CD4-positive, alpha-beta T cell (primary cell): Measurements from ENCODE around the gene FXYD3. TPM values are rescaled to one million over a fixed set of nuclear protein-coding genes. Genes with fewer than 3 reads are reported as not detected.

Source experiments
- ATAC-seq: fragments of 200-7000 bp; cut with Tn5 transposase; one replicate; pipeline ENCODE4 v1.10.0; 2022; ENCODE audit warnings: mild to moderate bottlenecking; ENCODE audit not compliant: poor library complexity
- CTCF ChIA-PET: fragments of 350-600 bp; sonication (Branson Sonifier 250); formaldehyde crosslinking; loops from one replicate; lab custom pipeline; 2021; ENCODE audit warnings: antibody characterized with exemption, inconsistent platforms; lab: Charles Lee
- POLR2A ChIA-PET: fragments of 350-600 bp; sonication (Branson Sonifier 250); formaldehyde crosslinking; loops from one replicate; lab custom pipeline; 2021; ENCODE audit warnings: antibody characterized with exemption, inconsistent platforms; lab: Charles Lee
- DNase-seq, 14 experiments: peaks; one replicate each; pipeline ENCODE4 v3.0.0-alpha.2; 2013 to 2020; ENCODE audit warnings: mixed read lengths in 2 of 14
- H3K27ac ChIP-seq, 2 donors: one replicate each; pipeline versions ENCODE4 v1.5.1 to v1.7.0; 2013; ENCODE audit warnings: low read length in 2 of 2, low read depth in 1 of 2, mild to moderate bottlenecking in 1 of 2
- H3K27me3 ChIP-seq, 2 experiments: 1 replicate in 1 of 2; 2 replicates in 1 of 2; pipeline versions ENCODE4 v1.6.1 to v1.7.0; 2013; ENCODE audit warnings: low read length in 2 of 2, control low read depth in 1 of 2, mild to moderate bottlenecking in 1 of 2, moderate library complexity in 1 of 2; ENCODE audit not compliant: insufficient read depth in 2 of 2, control insufficient read depth in 1 of 2
- H3K36me3 ChIP-seq: one replicate; pipeline ENCODE4 v1.6.1; 2013; ENCODE audit warnings: low read length, control low read depth; ENCODE audit not compliant: insufficient read depth
- H3K4me1 ChIP-seq: one replicate; pipeline ENCODE4 v1.6.1; 2013; ENCODE audit warnings: low read length, control low read depth; ENCODE audit not compliant: insufficient read depth
- H3K4me3 ChIP-seq: one replicate; pipeline ENCODE4 v1.5.1; 2013; ENCODE audit warnings: mild to moderate bottlenecking, low read length, moderate library complexity
- H3K9me3 ChIP-seq, 2 experiments: 1 replicate in 1 of 2; 2 replicates in 1 of 2; pipeline versions ENCODE4 v1.6.1 to v1.7.0; 2013; ENCODE audit warnings: low read length in 2 of 2, mild to moderate bottlenecking in 2 of 2, control low read depth in 1 of 2, moderate library complexity in 1 of 2; ENCODE audit not compliant: control insufficient read depth in 1 of 2, insufficient read depth in 1 of 2
- H3K27ac Mint-ChIP-seq: one replicate; pipeline ENCODE4 v1.8.0; 2020; ENCODE audit warnings: mixed read lengths
- H3K27me3 Mint-ChIP-seq: one replicate; pipeline ENCODE4 v1.8.0; 2021; ENCODE audit warnings: mixed read lengths
- H3K36me3 Mint-ChIP-seq: one replicate; pipeline ENCODE4 v1.8.0; 2021; ENCODE audit warnings: low read depth, mixed read lengths
- H3K4me1 Mint-ChIP-seq: one replicate; pipeline ENCODE4 v1.8.0; 2021; ENCODE audit warnings: low read depth, mixed read lengths
- H3K4me3 Mint-ChIP-seq: one replicate; pipeline ENCODE4 v1.8.0; 2020; ENCODE audit warnings: mild to moderate bottlenecking, mixed read lengths
- H3K9me3 Mint-ChIP-seq: one replicate; pipeline ENCODE4 v1.8.0; 2020; ENCODE audit warnings: mixed read lengths
- CTCF ChIP-seq: fragments of 200-600 bp; IDR thresholded peaks from one replicate; pipeline ENCODE4 v1.8.0; 2022; ENCODE audit warnings: antibody characterized with exemption, mild to moderate bottlenecking
- intact Hi-C, 2 experiments: fragments of 100-400 bp; cut with DNase I in 1 of 2; cut with micrococcal nuclease in 1 of 2; formaldehyde crosslinking; loops; one replicate each; pipeline versions ENCODE4 v1.15.1 to v1.9.0; 2023 to 2025; cut with DNase I, micrococcal nuclease
- total RNA-seq, 174 experiments: library from RNA in 2 of 174; stranded (reverse) in 2 of 174; gene quantifications; one replicate each; pipeline ENCODE4 v1.2.3 and lab custom pipeline; 2021 to 2026

Gene FXYD3
- total RNA-seq, 2 experiments from 2014 or later: not detected

GRCh38 chr19:35140962-35141836 is 25.6 kb downstream of the FXYD3 start:
- no peaks in the 10 kb centered on the region for H3K27me3 ChIP-seq
- TF ChIP-seq CTCF: no peak
- POLR2A ChIA-PET: interaction anchor here (0.7 to 3.4 kb wide), 14 partner anchors 13 to 321 kb away, joined by 3 to 38 read pairs (median 6); partner anchors contain the start of genes FXYD5 and USF2

GRCh38 chr19:35141837-35142605 is 26.4 kb downstream of the FXYD3 start:
- Mint-ChIP-seq H3K9me3 (no peaks in the 10 kb centered on the region), H3K27me3 (no peaks in the 10 kb centered on the region), H3K4me1 (peaks cover 43% of the 10 kb centered on the region), H3K4me3 (peak overlapping the region; percentile 90), H3K36me3 (no peaks in the 10 kb centered on the region), H3K27ac (peak overlapping the region; percentile 79)
- H3K27ac ChIP-seq: no peak overlapping the region
- DNase-seq (peak in 5 of 14 experiments; percentile 16 to 61 (median 48)), ATAC-seq (peak; percentile 24)
- TF ChIP-seq CTCF: no peak
- H3K4me1 ChIP-seq: peaks cover 50% of the 10 kb centered on the region
- H3K4me3 ChIP-seq: peak overlapping the region; percentile 42
- H3K36me3 ChIP-seq: no peaks in the 10 kb centered on the region
- POLR2A ChIA-PET: interaction anchor here (0.8 to 3.4 kb wide), 14 partner anchors 12 to 128 kb away, joined by 3 to 38 read pairs (median 6); partner anchors contain the start of genes FXYD5 and USF2
- CTCF ChIA-PET: interaction anchor here (0.8 to 4.1 kb wide), 12 partner anchors 12 to 321 kb away, joined by 3 to 46 read pairs (median 5); partner anchors contain the start of gene FXYD5
- intact Hi-C loops: loop anchor here (1.0 to 10.0 kb wide), 9 partner anchors 13 to 323 kb away; partner anchors contain the start of genes USF2 (in 2 of the 2) and FXYD5 (in 1 of the 2)
- H3K27me3 ChIP-seq: no peaks in the 10 kb centered on the region
- H3K9me3 ChIP-seq: no peaks in the 10 kb centered on the region

More at GRCh38 chr19:35140962-35141836, 25.6 kb downstream of the FXYD3 start:
- H3K36me3 Mint-ChIP-seq: no peaks in the 10 kb centered on the region
- no peaks in the 10 kb centered on the region for H3K27me3 Mint-ChIP-seq
- no peaks in the 10 kb centered on the region for H3K36me3 ChIP-seq
- no peak overlapping the region for H3K27ac ChIP-seq
- H3K4me3 ChIP-seq: peak overlapping the region; percentile 42
- DNase-seq (peak; percentile 91 to 99 (median 96)), ATAC-seq (peak; percentile 87)
- H3K4me1 ChIP-seq: peaks cover 53% of the 10 kb centered on the region
- intact Hi-C loops: loop anchor here (1.0 to 10.0 kb wide), 6 partner anchors 14 to 324 kb away; partner anchors contain the start of genes FXYD5 (in 1 of the 2) and USF2 (in 1 of the 2)
- H3K4me3 Mint-ChIP-seq: peak overlapping the region; percentile 90
- H3K9me3 ChIP-seq: no peaks in the 10 kb centered on the region
- CTCF ChIA-PET: interaction anchor here (0.8 to 4.1 kb wide), 15 partner anchors 12 to 322 kb away, joined by 3 to 46 read pairs (median 5); partner anchors contain the start of genes FXYD5 and USF2
- no peaks in the 10 kb centered on the region for H3K9me3 Mint-ChIP-seq
- peaks cover 43% of the 10 kb centered on the region for H3K4me1 Mint-ChIP-seq
- H3K27ac Mint-ChIP-seq: peak overlapping the region; percentile 79
